ENCODE data around the gene ADAMTSL5. TPM values are rescaled to one million over a fixed set of nuclear protein-coding genes. Genes with fewer than 3 reads are reported as not detected.

The ADAMTSL5 gene, protein sequence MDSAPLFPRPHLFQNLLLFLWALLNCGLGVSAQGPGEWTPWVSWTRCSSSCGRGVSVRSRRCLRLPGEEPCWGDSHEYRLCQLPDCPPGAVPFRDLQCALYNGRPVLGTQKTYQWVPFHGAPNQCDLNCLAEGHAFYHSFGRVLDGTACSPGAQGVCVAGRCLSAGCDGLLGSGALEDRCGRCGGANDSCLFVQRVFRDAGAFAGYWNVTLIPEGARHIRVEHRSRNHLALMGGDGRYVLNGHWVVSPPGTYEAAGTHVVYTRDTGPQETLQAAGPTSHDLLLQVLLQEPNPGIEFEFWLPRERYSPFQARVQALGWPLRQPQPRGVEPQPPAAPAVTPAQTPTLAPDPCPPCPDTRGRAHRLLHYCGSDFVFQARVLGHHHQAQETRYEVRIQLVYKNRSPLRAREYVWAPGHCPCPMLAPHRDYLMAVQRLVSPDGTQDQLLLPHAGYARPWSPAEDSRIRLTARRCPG
- not detected in 2 replicates for total RNA-seq

DNA sequence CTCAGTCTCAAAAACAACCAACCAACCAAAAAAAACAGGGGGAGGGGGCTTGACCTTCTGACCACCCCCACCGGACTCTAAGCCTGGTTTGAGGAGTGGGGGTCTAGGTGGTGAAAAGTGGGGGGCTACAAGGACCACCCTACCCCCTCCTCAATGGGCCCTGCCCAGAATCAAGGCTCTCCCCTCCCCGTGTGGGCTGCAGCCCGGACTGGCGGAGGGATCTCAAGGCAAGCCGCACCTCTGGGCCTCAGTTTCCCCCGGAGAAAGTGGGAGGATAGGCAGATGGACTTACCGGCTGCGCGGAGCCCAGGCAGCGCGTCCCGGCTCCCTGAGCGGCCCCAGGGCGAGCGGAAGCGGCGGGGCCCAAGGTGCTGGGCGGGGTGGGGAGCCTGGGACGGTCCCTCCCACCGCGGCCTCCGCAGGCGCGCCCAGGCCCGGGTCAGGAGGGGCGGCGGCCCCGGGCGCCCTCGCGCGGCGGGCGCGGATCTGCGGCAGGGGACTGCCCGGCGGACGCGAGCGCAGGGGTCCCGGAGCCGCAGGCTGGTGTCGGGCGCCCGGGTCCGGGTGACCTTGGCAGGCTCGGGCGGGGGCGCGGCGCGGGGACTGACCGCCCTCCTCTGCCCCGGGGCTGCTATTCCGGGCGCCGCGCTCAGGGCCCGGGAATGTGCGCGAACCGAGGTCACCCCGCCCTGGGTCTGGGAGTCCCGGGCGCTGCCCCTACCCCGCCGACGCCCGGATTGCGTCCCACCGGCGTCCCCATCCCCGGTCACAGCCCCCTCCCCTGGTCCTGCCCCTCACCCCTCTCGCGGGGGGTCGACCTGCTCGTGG, at the start of gene ADAMTSL5:
TSS of gene ADAMTSL5 (minus strand) at position 349 of the 828 bp plus-strand sequence. CDS start 2,076 bp downstream, outside the sequence.

DNA sequence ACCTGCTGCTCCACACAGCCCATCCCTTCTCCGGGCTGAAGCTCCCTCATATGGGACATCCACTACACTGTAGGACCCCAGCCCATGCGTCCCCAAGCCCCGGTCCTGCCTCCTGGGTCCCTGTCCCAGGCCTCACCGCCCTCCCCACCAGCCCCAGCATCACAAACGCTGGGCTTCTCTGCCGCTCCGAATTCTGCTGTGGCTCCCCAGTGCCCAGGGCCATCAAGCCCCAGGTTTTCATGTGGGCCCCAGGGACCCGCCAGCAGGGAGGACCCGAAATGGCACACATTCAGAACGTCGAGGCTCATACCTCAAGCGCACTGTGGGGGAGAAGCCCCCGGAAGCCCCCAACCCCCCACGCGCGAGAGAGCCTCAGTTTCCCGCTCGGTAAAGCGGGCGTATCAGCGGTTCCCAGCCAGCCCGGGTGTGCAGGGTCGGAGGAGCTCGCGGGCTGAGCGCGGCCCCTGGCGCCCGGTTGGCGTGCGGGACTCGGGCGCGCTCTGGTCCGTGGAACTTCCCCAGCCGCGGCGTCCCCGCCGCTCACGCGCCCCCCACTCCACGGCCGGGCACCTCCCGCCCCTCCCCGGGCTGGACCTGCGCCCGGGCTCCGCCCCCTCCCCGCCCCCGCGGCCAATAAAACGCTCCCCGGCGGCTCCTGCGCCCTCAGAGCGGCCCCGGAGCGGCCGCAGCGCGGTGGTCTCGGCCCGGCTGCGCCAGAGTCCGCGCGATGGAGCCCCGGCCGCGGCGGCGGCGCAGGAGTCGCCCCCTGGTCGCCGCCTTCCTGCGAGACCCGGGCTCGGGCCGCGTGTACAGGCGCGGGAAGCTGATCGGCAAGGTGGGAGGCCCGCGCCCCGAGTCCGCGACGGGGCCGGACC, 10.8 kb upstream of the ADAMTSL5 start, which contains the start of gene PLK5:
TSS of gene PLK5 (plus strand) at position 666 of the 875 bp plus-strand sequence. CDS start 2,920 bp downstream, outside the sequence.

DNA sequence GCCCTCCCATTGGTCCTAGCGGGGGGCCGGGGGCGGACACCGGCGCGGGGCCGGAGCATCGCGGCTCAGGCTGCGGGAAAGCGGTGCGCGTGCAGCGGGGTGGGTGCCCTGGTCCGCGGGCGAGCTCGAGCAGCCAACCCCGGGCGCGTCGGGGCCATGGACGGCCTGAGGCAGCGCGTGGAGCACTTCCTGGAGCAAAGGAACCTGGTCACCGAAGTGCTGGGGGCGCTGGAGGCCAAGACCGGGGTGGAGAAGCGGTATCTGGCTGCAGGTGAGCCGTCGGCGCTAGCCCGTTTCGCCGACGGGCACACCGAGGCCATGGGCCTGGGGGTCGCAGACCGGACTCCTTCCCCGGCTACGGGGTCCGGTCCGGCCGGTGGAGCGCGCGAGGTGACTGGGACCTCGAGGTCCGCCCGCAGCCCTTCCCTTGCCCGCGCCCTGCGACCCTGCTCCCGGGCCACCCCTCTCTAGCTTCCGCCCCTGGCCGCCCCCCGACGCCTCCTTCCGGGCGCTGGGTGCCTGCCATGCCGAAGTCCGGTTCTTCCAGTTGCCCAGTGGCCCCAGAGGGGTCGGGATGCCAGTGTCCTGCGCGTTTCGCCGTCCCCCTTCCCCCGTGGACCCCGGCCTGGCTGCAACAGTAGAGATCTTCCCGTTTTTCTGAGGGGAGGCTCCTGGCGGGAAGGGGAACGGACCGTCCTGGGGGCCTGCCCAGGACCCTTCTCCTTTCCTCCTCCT, 21.5 kb downstream of the ADAMTSL5 start, which contains the start of gene REEP6:
TSS of gene REEP6 (plus strand) at position 68 of the 735 bp plus-strand sequence. CDS start at position 157, 89 bp downstream.

DNA sequence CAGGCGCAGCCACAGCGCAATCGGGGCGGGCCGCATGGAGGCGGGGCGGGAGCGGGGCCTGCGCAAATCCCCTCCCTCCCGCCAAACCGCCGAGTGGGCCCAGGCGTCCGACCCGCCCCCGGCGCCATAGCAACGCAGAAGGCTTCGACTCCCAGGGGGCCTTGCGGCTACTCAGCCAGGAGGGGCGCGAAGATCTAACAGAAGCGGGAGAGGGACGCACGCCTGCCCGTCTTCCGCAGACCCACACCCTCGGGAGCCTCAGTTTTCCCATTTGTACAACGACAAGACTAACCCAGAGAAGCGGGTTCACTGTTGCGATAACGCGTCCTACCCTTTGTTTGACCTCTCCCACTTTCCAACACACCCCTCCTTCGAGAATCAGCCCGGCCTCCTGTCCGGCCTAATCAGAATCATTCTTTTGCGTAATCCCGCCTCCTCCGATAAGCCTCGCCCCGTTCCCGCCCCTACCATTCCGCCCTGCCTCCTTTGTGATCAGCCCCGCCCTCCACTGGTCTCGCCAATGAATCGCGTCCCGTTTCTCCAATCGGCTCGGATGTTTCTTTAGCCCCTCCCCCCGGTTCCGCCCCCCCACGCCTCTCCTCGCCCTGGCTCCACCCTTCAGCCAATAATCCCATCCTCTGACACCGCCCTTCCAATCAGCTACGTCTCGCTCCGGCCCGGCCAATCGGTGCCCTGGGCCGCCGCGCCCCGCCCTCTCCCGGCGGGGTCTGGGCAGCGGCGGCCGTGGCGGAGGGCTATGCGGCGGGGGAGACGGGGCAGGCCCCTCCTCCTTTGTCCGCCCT, 22.3 kb downstream of the ADAMTSL5 start, which contains the start of gene PCSK4:
TSS of gene PCSK4 (minus strand) at position 40 of the 803 bp plus-strand sequence. CDS start at position 36, 4 bp downstream.

DNA sequence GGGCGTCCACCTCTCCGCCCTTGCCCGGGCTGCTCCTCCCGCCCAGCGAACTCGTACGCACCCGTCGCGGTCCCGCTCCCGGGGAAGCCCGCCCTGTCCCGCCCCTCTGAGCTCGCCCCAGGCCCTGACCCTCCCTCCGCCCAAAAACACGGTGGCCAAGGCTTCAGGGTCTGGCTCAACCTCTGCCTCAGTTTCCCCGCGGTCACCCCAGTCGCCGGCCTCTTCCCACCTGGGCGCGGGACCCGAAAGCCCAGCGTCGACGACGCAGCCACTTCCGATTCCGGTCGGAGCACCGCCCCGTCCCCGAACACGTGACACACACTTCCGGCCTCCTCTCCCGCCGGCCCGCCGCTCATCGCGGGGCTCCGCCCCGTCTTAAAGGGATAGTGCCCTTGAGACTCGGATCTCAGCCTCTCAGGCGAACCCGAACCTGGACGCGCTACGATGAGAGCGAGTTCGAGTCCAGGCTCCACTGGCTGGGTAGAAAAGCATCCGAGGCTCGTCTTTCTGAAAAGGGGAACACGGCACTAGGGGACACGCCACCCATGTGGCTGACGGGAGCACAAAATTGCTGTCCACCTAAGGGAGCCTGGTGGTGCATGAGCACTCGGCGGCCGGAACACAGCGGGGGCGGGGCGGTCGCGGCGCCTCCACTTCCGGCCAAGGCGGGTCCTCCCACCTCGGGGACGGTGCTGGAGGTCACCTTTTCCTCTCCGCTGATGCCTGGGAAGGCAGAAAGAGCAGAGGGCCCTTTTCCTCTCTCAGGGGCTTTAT, 33.7 kb downstream of the ADAMTSL5 start, which contains the start of gene C19orf25:
TSS of gene C19orf25 (minus strand) at position 282 of the 774 bp plus-strand sequence. CDS start 312 bp downstream, outside the sequence.

Other genes with a start within 250 kb of the ADAMTSL5 start
- 214 and 308 TPM in 2 replicates for gene CIRBP, start 243.7 kb downstream of the ADAMTSL5 start, total RNA-seq
- 12.2 and 12.7 TPM in 2 replicates for gene FAM174C, start 237.5 kb downstream of the ADAMTSL5 start, total RNA-seq
- not detected in 2 replicates for gene EFNA2, start 227.1 kb downstream of the ADAMTSL5 start, total RNA-seq
- 63.5 and 98.7 TPM in 2 replicates for gene NDUFS7, start 129.1 kb downstream of the ADAMTSL5 start, total RNA-seq
- 6.0 and 6.6 TPM in 2 replicates for gene GAMT, start 111.5 kb downstream of the ADAMTSL5 start, total RNA-seq
- 56.1 and 65.0 TPM in 2 replicates for gene DAZAP1, start 105.4 kb downstream of the ADAMTSL5 start, total RNA-seq
- 339 and 445 TPM in 2 replicates for gene RPS15, start 74.6 kb downstream of the ADAMTSL5 start, total RNA-seq
- under 0.01 TPM in 2 replicates for gene APC2, start 62.9 kb downstream of the ADAMTSL5 start, total RNA-seq
- 17.0 and 17.9 TPM in 2 replicates for gene C19orf25, start 33.8 kb downstream of the ADAMTSL5 start, total RNA-seq
- gene PCSK4, start 22.7 kb downstream of the ADAMTSL5 start, total RNA-seq, result 0.52 and 0.65 TPM in 2 replicates
- gene REEP6, start 21.8 kb downstream of the ADAMTSL5 start, total RNA-seq, result 0.22 and 0.26 TPM in 2 replicates
- not detected in 2 replicates for gene PLK5, start 11.1 kb upstream of the ADAMTSL5 start, total RNA-seq
- gene MEX3D, start 55.3 kb upstream of the ADAMTSL5 start, total RNA-seq, result 44.1 and 48.3 TPM in 2 replicates
- 79.7 and 84.2 TPM in 2 replicates for gene MBD3, start 79.8 kb upstream of the ADAMTSL5 start, total RNA-seq
- 67.6 and 93.4 TPM in 2 replicates for gene UQCR11, start 92.4 kb upstream of the ADAMTSL5 start, total RNA-seq
- gene TCF3, start 139.6 kb upstream of the ADAMTSL5 start, total RNA-seq, result 44.1 and 52.1 TPM in 2 replicates
- not detected in 2 replicates for gene ONECUT3, start 240.5 kb upstream of the ADAMTSL5 start, total RNA-seq

Data from dermis lymphatic vessel endothelial cell (primary cell).